ENCODE measurements around the gene MAP3K10.

DNA sequence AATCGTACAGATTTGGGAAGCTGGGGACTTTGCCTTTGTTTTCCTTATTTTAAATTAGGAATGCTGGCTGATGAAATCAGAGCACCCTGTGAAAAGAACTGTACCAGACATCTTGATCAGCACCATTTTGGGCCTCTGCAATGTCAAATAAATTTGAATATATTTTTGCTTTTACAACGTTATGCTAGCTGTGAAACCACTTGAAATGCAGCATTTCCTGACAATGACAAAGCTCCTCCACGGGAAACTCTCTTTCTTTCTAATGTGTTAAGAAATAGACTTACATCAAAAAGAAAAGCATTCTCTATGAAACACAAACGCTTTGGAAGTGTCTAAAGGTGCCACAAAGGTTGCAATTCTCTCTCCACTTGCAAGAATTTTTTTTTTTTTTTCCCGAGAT, 47.1 kb upstream of the MAP3K10 start:
- TF ChIP-seq, protein P1, sequence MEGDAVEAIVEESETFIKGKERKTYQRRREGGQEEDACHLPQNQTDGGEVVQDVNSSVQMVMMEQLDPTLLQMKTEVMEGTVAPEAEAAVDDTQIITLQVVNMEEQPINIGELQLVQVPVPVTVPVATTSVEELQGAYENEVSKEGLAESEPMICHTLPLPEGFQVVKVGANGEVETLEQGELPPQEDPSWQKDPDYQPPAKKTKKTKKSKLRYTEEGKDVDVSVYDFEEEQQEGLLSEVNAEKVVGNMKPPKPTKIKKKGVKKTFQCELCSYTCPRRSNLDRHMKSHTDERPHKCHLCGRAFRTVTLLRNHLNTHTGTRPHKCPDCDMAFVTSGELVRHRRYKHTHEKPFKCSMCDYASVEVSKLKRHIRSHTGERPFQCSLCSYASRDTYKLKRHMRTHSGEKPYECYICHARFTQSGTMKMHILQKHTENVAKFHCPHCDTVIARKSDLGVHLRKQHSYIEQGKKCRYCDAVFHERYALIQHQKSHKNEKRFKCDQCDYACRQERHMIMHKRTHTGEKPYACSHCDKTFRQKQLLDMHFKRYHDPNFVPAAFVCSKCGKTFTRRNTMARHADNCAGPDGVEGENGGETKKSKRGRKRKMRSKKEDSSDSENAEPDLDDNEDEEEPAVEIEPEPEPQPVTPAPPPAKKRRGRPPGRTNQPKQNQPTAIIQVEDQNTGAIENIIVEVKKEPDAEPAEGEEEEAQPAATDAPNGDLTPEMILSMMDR (tag by site-specific recombination; IDR thresholded peaks at IDR 0.05): no peak
- TF ChIP-seq GLI4 (tag by site-specific recombination; IDR thresholded peaks at IDR 0.05) (no peak), MZF1 (tag by site-specific recombination; IDR thresholded peaks at IDR 0.05; ENCODE audit: borderline replicate concordance) (no peak), ZBTB17 (tag by site-specific recombination; IDR thresholded peaks at IDR 0.05) (no peak), ZNF175 (tag by site-specific recombination; IDR thresholded peaks at IDR 0.05) (no peak), ZBTB20 (tag by site-specific recombination; IDR thresholded peaks at IDR 0.05) (no peak), SP2 (tag by site-specific recombination; IDR thresholded peaks at IDR 0.05) (no peak), ZFP69B (tag by site-specific recombination; IDR thresholded peaks at IDR 0.05) (no peak), ZNF529 (tag by site-specific recombination; IDR thresholded peaks at IDR 0.05; ENCODE audit: insufficient replicate concordance) (no peak)
